Measurements from ENCODE around the gene CYP1A1.
A peak's percentile ranks its signal among the peaks of the same experiment; 100 is the strongest.
"Not testable (repeated sequence)": the region's sequence is repeated elsewhere in the genome, so short reads cannot be mapped to it uniquely, and the experiment has no call there.

The CYP1A1 gene, protein sequence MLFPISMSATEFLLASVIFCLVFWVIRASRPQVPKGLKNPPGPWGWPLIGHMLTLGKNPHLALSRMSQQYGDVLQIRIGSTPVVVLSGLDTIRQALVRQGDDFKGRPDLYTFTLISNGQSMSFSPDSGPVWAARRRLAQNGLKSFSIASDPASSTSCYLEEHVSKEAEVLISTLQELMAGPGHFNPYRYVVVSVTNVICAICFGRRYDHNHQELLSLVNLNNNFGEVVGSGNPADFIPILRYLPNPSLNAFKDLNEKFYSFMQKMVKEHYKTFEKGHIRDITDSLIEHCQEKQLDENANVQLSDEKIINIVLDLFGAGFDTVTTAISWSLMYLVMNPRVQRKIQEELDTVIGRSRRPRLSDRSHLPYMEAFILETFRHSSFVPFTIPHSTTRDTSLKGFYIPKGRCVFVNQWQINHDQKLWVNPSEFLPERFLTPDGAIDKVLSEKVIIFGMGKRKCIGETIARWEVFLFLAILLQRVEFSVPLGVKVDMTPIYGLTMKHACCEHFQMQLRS

DNA sequence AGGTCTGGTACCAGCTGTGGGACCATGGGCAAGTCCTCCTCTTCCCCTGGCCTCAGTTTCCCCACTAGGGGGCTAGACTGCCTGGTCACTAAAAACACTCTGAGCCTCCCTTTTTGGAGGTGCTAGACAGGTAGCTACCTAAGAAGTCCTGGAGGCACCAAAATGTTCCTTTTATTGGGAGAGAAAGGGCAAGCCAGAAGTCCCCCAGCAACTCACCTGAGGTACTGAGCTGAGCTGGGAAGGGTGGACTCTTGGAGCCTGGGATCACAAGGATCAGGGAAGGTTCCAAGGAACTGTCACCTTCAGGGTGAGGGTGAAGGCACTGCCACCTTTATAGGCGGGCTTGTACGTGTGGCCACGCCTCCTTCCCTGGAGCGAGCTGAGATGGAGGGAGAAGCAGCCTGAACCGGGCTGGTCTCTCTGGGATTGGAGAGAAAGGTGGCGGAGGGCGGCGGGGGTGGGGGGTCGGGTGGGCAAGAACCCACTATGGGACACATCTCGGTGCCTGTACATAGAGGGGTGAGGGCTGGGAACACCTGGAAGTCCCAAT, at the start of gene CYP1A1:
Gene CYP1A1 (minus strand): TSS at position 304 of the 550 bp plus-strand sequence. CDS start 2,431 bp downstream, outside the sequence.
- no peak for DNase-seq

DNA sequence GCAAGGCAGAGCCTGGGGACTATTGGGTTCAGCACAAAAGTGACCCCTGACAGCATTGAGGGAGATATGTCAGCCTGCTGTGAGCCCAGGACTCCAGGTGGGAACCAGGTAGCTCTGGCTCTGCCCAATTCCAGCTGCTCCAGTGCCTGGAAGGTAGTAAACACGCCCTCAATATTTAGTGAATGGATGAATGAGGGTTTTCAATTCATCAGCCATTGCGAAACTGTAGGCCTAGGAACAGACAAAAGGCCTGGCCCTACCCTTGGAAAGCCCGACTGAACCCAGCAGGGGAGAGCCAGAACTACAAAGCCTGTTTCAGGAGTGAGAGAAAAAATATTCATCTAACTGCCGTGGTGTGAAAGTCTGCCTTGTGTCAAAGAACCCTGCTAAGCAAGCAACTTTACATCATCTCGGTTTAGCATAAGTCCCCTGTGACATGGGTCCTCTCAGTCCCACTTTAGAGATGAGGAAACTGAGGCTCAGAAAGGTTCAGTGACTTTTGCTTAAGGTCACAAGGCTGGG, 48.5 kb upstream of the CYP1A1 start:
- no peak for DNase-seq

DNA sequence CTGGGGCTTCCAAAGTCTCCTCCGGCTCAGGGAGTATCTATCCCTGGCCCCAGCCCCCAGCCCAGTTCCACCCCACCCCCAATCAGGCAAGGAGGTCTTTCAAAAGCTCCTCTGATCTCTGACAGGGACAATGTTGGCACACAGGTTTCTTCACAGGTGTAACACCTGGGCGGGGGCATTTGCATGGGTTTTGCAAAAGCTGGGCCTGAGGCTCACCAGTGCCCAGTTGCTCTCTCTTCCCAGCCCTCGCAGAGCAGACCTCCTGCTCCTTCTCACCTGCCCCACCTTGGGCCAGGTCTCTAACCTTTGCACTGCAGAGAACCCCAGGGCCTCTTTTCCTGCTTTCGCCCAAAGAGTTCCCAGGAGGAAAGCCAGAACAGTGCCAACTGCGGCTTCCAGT, 48.0 kb upstream of the CYP1A1 start:
- DNase-seq = no peak

DNA sequence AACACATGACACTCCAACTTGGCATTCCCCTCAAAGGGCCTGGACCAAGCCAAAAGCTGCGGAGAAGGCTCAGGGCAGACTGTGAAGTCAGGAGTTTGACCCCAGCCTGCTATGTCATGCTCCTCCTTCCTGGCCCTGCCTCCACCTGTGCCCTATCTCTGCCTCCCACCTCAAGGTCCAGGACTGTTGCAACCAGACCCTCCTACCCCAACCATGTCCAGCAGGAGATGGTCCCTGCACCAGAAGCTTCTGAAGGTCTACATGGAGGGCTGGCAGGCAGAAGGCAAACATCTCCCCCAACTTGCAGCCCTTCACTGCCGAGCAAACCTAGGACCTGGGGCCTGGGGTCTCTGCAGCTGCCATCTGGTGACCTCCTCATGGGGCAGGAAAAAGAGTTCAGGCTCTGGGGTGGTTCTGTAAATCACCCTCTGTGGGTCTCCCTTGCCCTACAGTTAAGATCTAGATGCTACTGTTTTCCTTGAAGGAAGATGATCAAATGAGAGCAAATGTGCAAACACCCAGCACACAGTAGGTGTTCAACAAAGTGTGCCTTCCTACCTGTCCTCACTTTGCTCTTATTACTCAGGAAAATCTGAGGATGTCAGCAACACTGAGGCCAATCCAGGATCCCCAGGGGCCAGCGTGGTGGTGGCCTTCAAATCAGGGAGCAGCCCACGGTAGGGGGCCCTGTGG, 45.0 kb upstream of the CYP1A1 start:
- DNase-seq = no peak

DNA sequence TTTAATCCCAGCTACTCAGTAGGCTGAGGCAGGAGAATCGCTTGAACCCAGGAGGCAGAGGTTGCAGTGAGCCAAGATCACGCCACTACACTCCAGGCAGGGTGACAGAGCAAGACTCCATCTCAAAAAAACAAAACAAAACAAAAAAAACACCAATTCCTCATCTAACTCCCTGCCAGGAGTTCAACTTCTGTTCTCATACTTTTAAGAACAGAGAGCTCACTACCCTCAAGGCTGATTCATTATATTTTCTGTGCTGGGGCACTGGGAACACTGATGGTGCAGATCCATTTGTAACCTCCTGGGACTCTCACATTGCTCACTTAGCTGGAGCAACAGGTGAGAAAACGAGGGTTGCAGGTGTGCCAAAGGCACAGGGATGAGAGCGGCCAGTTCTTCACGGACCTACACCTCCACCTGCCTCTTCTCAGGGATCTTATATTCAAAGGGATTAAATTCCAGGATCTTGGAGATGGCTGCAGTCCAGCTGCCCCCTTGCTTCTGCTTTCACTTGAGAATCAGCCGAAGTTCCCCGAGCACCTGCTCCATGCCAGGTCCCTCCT, 44.2 kb upstream of the CYP1A1 start:
- no peak for DNase-seq

DNA sequence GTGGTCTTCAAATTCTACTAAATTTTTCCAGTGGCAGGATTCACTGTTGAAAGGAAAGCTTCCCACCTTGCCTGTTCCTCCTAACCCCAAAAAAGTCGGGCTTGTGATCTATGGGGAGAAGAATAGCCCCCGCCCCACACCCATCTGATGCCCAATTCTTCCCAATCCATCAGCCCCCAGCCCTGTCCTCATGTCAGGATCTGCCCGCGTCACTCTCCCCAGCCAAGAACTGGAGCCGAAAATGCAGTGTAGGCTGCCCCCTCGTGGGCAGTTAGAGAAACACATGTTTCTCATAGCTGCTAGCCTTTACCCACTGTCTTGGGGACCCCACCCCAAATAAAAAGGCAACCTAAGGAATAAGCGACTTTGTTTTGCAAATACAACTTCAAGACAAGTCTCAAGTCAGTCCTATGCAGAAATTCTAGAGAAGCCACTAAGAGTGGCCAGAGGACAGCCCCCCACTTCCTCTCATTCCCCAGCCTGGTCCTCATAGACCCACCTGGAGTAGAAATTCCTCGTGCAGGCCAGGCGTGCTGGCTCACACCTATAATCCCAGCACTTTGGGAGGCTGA, 43.5 kb upstream of the CYP1A1 start:
- no peak for DNase-seq

DNA sequence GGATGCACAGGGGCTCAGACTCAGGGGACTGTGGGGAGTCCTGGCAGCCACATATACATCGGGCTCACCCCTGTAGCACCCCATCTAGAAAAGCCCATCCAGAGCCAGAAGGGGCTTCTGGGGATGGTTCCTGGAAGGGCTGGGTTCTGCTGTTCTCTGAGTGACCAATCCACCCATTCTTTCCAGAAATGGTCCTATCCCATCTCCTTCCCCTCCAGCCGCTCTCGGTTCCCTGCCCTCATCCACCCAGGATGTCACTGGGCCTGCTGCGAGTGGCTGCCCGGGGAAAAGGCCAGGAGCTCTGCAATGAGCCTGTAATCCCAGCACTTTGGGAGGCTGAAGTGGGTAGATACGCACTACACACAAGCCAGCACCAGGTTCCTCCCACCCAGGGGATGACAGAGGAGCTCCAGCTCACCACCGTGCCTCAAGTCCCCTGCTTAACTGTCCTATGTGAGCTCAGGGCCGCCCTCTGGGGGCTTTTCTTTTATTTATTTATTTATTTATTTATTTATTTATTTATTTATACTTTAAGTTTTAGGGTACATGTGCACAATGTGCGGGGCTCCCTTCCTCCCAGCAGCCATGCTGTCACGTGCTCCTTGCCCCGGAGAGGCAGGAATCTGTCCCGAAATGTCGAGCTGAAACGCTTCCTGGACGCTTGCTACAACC, 42.9 kb upstream of the CYP1A1 start:
- no peak for DNase-seq

DNA sequence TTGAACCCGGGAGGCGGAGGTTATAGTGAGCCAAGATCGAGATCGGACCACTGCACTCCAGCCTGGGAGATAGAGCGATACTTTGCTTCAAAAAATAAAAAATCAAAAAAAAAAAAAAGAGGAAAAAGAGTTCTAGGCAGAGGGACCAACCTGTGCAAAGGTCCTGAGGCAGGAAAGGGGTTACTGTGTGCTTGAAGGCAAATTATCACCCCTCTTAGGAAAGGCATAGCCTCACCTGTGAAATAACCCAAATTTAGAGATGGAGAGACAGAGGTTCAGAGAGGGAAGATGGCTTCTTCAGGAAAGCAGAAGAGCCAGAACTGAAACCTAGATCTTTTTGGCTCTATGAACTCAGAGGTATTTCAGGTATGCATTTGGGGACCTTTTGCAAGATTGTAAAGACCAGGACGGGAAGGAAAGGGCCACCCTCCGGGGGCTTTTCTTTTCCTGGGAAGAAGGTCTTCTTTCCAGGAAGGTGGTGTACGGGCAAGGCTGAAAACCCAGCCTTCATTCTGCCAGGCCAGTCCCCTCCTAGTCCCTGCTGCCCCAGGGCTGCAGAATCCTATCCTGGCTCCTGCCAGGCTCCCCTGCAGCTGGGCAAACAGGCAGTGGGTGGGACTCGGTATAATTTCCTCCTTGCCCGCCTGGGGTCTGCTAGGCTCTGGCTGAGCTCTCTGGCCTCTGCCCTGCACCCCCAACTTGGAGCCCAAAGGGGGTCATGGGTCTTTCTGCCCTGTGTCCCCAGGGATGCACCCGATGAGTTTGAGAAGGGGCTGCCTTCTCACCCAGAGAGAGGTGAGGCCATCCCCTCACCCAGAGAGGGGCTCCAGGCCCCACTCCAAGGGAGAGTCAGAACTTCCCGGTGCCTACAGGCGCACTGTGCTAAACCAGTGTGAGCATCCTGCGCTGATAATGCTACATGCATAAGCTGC, 42.1 kb upstream of the CYP1A1 start:
- no peak for DNase-seq

DNA sequence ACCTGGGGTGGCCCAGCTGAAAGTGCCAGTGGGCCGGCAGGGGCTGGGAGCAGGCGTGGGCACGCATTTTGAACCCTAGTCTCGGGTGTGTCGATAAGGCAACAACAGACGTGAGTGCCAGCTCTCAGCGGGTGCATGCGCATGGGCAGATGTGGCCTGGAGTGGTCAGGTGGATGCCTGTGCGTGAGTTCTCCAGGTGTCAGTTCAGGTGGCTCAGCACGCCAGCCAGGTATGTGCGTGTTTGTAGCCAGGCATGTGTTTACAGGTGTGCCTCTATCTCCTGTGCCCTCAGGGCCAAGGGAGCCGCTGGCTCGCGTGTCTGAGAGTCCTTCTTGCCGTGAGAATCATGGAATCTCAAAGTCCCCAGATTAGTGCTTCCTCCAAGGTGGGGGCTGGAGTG, 38.1 kb upstream of the CYP1A1 start:
- no peak for DNase-seq

DNA sequence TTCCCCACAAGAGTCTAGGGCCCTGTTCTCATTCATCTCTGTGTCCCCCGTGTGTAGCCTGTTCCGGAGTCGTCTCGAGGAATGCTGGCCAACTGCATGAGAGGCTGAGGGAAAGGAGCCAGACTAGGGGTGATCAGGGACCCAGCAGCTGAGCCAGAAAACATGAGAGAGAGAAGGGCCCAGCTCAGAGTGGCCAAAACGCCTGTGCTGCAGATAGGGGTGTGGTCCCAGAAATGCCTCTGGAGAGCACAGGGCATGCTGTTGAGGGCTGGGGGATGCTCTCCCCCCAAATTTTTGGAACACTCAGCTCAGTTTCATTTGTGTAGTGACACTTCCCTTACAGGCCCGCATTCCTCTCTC, 37.4 kb upstream of the CYP1A1 start:
- DNase-seq = no peak

DNA sequence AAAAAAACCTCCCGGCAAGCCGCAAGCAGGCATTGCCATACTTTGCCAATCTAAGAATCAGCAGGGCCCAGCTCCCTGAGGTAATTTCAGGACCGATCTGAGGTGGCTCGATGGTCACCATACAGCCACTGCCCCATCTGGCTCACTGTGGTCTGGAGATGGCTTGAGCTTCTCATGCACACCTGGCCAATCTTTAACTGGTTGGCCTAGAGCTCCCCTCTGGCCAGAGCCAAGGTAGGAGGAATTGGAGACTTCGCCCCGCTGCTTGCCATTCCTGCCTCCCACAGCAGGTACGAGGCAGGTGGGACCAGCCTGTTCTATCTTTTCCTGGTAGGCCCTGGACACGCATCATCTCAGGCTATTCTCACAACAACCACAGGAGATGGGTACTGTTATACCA, 33.4 kb upstream of the CYP1A1 start:
- no peak for DNase-seq

DNA sequence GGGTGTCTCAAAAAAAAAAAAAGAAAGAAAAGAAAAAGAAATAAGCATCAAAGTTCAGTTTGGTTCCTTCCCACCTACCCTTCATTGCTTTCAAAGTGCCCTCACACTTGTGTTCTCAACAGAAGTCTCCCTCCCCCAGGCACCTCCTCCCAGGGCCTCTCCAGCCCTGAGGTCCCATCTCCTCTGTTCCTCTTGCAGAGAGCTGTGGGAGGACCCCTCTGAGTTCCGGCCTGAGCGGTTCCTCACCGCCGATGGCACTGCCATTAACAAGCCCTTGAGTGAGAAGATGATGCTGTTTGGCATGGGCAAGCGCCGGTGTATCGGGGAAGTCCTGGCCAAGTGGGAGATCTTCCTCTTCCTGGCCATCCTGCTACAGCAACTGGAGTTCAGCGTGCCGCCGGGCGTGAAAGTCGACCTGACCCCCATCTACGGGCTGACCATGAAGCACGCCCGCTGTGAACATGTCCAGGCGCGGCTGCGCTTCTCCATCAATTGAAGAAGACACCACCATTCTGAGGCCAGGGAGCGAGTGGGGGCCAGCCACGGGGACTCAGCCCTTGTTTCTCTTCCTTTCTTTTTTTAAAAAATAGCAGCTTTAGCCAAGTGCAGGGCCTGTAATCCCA, 29.4 kb upstream of the CYP1A1 start:
- no peak for DNase-seq

DNA sequence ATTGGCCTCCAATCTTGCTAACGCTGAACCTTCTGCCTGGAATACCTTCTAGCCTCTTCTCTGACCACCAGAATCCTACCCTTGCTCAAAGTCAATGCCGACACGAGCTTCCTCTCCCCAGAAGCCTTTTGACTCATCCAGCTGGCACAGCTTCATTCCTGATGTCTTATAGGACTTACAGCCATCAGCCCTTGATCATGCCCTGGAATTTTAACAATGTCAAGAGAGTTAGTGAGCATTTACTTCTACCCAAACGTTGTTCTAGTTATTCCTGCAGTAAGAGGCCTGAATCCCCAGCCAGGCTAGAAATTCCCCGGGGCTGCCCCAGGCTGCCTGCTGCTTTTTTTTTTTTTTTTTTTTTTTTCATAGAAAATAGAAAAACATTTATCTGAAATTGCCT, 27.2 kb upstream of the CYP1A1 start:
- no peak for DNase-seq

DNA sequence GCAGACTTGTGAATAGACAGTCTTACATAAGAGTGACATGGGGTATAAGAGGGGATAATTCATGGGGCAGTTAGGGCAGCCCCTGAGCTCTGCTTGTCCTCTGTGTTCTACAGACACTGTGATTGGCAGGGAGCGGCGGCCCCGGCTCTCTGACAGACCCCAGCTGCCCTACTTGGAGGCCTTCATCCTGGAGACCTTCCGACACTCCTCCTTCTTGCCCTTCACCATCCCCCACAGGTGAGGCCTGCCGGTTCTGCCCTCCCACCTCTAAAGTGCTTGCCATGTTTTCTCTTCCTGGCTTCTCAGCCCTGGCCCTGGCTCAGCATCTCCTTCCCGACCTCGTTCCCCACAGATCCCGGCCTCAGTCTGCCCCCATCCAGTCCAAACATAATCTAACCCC, 26.7 kb upstream of the CYP1A1 start:
- DNase-seq = no peak

DNA sequence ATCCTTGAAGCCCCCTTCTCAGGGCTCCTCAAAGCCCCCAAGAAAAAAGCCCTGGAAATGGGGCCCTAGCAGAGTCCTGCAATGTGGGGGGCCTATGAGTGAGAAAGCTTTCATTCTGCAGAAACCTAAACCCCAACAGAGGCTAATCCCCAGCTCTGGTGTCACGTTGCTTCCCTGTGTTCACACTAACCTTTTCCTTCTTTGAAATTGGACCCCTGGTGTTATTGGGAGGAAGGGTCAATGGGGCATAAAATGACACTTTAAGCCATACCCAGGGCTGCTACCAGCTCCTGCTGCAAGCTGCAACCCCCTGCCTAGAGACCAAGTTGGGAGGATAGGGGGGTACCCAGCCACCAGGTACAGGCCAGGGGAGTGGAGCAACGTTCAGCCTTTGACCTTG, 25.4 kb upstream of the CYP1A1 start:
- DNase-seq = peak; percentile 35

DNA sequence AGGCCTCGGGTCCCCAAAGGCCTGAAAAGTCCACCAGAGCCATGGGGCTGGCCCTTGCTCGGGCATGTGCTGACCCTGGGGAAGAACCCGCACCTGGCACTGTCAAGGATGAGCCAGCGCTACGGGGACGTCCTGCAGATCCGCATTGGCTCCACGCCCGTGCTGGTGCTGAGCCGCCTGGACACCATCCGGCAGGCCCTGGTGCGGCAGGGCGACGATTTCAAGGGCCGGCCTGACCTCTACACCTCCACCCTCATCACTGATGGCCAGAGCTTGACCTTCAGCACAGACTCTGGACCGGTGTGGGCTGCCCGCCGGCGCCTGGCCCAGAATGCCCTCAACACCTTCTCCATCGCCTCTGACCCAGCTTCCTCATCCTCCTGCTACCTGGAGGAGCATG, 24.5 kb upstream of the CYP1A1 start:
- DNase-seq = no peak

DNA sequence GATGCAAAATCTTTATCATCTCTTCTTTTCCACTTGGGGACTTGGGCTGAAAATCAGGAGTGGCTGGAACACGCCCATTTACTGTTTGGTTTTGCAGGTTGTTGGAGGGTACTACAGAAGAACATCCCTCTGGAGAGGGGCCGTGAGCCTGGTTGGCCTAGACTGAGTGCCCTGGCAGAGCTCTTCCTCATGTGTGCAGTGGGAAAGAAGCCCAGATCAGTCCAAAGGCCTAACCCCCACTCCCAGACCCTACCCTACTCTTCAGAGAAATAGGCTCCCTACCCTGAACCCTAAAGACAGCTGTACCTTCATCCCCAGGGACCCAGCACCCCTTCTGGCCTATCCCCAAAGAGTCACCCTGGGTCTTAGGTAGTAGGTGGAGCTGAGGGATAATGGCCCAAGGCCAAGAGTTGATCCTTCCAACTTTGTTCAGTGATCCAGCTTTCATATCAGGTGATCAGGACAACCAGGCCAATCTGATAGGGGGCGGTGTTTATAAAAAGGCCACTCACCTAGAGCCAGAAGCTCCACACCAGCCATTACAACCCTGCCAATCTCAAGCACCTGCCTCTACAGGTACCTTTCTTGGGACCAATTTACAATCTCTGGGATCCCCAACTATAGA, 23.1 kb upstream of the CYP1A1 start, which contains the start of gene CYP1A2:
Gene CYP1A2 (plus strand): TSS at position 524 of the 625 bp plus-strand sequence. CDS start 894 bp downstream, outside the sequence.
- no peak for DNase-seq

DNA sequence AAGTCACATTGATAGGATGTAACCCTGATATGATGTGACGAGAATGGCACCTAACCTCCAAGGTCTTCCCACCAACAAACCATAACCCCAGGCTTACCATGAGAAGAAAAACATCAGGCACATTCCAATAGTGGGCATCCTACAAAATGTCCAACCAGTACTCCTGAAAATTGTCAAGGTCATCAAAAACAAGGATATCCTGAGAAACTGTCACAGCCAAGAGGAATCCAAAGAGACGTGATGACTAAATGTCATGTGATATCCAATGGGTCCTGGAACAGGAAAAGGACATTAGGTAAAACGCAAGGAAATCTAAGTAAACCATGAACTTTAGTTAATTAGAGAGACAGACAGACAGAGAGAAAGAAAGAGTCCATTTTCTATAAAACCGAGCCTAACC, 21.1 kb upstream of the CYP1A1 start:
- no peak for DNase-seq

DNA sequence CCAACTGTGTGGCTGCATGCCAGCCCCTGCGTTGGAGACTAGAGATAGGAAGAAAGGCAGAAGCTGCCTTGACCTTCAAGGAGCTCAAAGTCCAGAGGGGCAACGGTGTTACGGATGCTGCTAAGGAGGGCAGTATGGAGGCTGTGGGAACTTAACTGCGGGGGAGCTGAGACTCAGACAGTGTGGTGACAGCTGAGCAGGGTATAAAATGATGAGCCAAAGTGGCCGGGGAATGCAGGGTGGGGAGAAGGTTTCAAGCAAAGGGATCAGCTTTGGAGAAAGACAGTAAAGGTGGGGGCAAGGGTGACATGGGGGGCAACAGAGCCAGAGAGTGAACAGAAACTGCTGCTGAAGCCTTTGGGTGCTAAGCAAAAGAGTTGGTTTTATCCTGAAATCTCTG, 17.1 kb upstream of the CYP1A1 start:
- DNase-seq = no peak

DNA sequence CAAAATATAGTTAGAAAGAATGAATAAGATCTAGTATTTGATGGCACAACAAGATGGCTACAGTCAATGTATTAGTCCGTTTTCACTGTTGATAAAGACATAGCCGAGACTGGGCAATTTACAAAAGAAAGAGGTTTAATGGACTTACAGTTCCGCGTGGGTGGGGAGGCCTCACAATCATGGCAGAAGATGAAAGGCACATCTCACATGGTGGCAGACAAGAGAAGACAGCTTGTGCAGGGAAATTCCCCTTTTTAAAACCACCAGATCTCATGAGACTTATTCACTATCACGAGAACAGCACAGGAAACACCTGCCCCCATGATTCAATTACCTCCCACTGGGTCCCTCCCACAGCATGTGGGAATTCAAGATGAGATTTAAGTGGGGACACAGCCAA, 12.9 kb upstream of the CYP1A1 start:
- not testable (repeated sequence) for DNase-seq
